HepG2 (cell line): ENCODE results near the gene FAM236B. TPM values are rescaled to one million over a fixed set of nuclear protein-coding genes. Genes with fewer than 3 reads are reported as not detected.
"Not testable (repeated sequence)": the region's sequence is repeated elsewhere in the genome, so short reads cannot be mapped to it uniquely, and the experiment has no call there.

Experiments
- ATAC-seq: fragments of 200-7000 bp; cut with Tn5 transposase; 3 replicates; pipeline ENCODE4 v1.9.1; 2020; ENCODE audit warnings: mild to moderate bottlenecking, moderate library complexity
- BruUV-seq: library from RNA; stranded (reverse); fragments of 400-500 nt; replicated peaks from 2 replicates; lab custom pipeline; 2021; lab: Mats Ljungman, UMichigan
- CTCF ChIA-PET: fragments of 300-600 bp; formaldehyde crosslinking; extraction: SDS; loops from one replicate; lab custom pipeline; 2021; ENCODE audit warnings: low total read pairs, inconsistent platforms, low intra/inter-chr PET ratio; lab: Yijun Ruan, JAX
- POLR2A ChIA-PET: fragments of 350-600 bp; sonication (Branson Sonifier 250); formaldehyde crosslinking; loops from one replicate; lab custom pipeline; 2020; ENCODE audit warnings: antibody characterized with exemption, inconsistent platforms; lab: Yijun Ruan, JAX
- DNase-seq: peaks from one replicate; pipeline ENCODE4 v3.0.0-alpha.2; 2015; ENCODE audit warnings: low spot score
- FAIRE-seq: peaks from 3 replicates; lab custom pipeline; 2011; peaks lifted over from hg19 to GRCh38; lab: Jason Lieb, UNC
- H2AFZ ChIP-seq: one replicate; pipeline ENCODE4 v1.6.1; 2011; ENCODE audit warnings: low read length, inconsistent platforms
- H3K27ac ChIP-seq: fragments of 300-600 bp; 3 replicates; pipeline ENCODE4 v1.8.0; 2011; ENCODE audit warnings: mixed run types, mild to moderate bottlenecking, mixed read lengths, low read length, inconsistent platforms; ENCODE audit not compliant: insufficient read depth; ENCODE audit errors: extremely low read length
- H3K27me3 ChIP-seq, 2 experiments: fragments of 200-600 bp in 1 of 2; 2 replicates in 1 of 2; 3 replicates in 1 of 2; pipeline versions ENCODE4 v1.6.0 to v1.8.0; 2011; ENCODE audit warnings: low read length in 2 of 2, mild to moderate bottlenecking in 2 of 2, moderate library complexity in 2 of 2, inconsistent platforms in 1 of 2; ENCODE audit not compliant: insufficient read depth in 2 of 2, control insufficient read depth in 1 of 2
- H3K36me3 ChIP-seq, 2 experiments: fragments of 200-600 bp in 1 of 2; replicated peaks in 1 of 2; 2 replicates in 1 of 2; 3 replicates in 1 of 2; pipeline versions ENCODE4 v1.5.1 to v1.8.0; 2011; ENCODE audit warnings: low read length in 2 of 2, inconsistent platforms in 1 of 2; ENCODE audit not compliant: insufficient read depth in 2 of 2, control insufficient read depth in 1 of 2
- H3K4me1 ChIP-seq: 2 replicates; pipeline ENCODE4 v1.5.1; 2012; ENCODE audit warnings: low read length, inconsistent platforms; ENCODE audit not compliant: insufficient read depth
- H3K4me2 ChIP-seq: 2 replicates; pipeline ENCODE4 v1.6.0; 2011; ENCODE audit warnings: low read depth, low read length, inconsistent platforms
- H3K4me3 ChIP-seq, 3 experiments: fragments of 200-600 bp in 1 of 3; sonication (generic), shearing (Covaris generic) in 1 of 3; replicated peaks in 1 of 3; 2 replicates each; pipeline ENCODE4 v1.5.1; 2011 to 2016; ENCODE audit warnings: low read length in 3 of 3, inconsistent platforms in 2 of 3, low read depth in 2 of 3, mild to moderate bottlenecking in 2 of 3, control low read depth in 1 of 3, mixed read lengths in 1 of 3; ENCODE audit not compliant: insufficient read depth in 1 of 3
- H3K79me2 ChIP-seq: one replicate; pipeline ENCODE4 v1.6.1; 2011; ENCODE audit warnings: low read length, inconsistent platforms; ENCODE audit not compliant: insufficient read depth
- H3K9ac ChIP-seq: 2 replicates; pipeline ENCODE4 v1.6.0; 2011; ENCODE audit warnings: mild to moderate bottlenecking, low read depth, low read length, inconsistent platforms; ENCODE audit not compliant: insufficient read depth
- H3K9me3 ChIP-seq: 2 replicates; pipeline ENCODE4 v1.5.1; 2012; ENCODE audit warnings: mild to moderate bottlenecking, low read length
- H4K20me1 ChIP-seq: 2 replicates; pipeline ENCODE4 v1.6.0; 2011; ENCODE audit warnings: inconsistent platforms, mild to moderate bottlenecking, low read length, moderate library complexity; ENCODE audit not compliant: insufficient read depth
- WGBS: methylation state at CpG from one replicate; pipeline ENCODE4 v1.1.6; 2017; ENCODE audit warnings: low lambda C conversion rate; 5-methylcytosine and 5-hydroxymethylcytosine counted together
- in situ Hi-C: cut with HindIII; loops from 2 replicates; pipeline ENCODE4 v1.10.0; 2017; ENCODE audit warnings: low pct_unique_long_range_greater_than_20kb; ENCODE audit not compliant: extremely low pct_ligation_motif_present
- intact Hi-C: fragments of 100-400 bp; cut with micrococcal nuclease; formaldehyde crosslinking; loops from one replicate; pipeline ENCODE4 v1.10.0; 2022; ENCODE audit not compliant: unreplicated experiment
- polyA plus RNA-seq, 8 experiments: library from polyadenylated mRNA; depleted of rRNA in 3 of 8; stranded (reverse) in 7 of 8; unstranded in 1 of 8; fragments of >200 nt; fragmentation: Illumina TruSeq in 4 of 8; extraction: Trizol in 4 of 8; gene quantifications; 2 replicates each; pipeline versions ENCODE4 v1.2.1 to v1.2.3, GENCODE V29; 2011 to 2016; ENCODE audit warnings: low read depth in 4 of 8, missing spikeins in 1 of 8, mixed read lengths in 1 of 8; ENCODE audit not compliant: insufficient read depth in 1 of 8
- total RNA-seq, 5 experiments: library from RNA; depleted of rRNA; stranded (reverse); fragments of >200 nt; fragmentation: Illumina TruSeq; extraction: Trizol; gene quantifications; 2 replicates each; pipeline ENCODE4 v1.2.3, GENCODE V29; 2016; ENCODE audit warnings: low read depth in 1 of 5

The FAM236B gene
- total and polyA plus RNA-seq, 2 of the 13 experiments (the other 11 are each of a cell fraction or from before 2014, with no cell fraction given): not detected

DNA sequence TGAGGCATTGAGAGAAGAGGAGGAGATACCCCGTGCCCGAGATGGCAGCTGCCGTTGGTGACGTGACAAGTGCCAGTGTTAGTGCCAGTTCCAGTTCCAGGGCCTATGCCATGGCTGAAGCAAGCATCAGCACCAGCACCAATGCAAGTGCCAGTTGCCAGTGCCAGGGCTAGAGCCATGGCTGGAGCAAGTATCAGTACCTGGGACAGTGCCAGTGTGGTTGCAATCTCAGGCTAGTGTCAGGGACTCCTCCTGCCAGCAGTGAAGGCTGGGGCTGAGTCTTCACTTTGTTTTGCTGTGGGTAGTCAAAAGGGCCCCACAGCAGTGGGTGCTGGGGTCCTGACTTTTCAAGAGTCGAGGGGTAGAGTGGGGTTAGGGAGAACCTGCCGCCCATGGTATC lies 4.3 kb downstream of the FAM236B start:
- H3K4me2 ChIP-seq, H3K4me3 ChIP-seq, in situ Hi-C loops, H3K27me3 ChIP-seq, H3K9me3 ChIP-seq, H3K27ac ChIP-seq, ATAC-seq, POLR2A ChIA-PET, H3K4me1 ChIP-seq, H3K36me3 ChIP-seq, BruUV-seq, H2AFZ ChIP-seq, intact Hi-C loops, DNase-seq, H3K79me2 ChIP-seq, CTCF ChIA-PET, H3K9ac ChIP-seq, H4K20me1 ChIP-seq: not testable (repeated sequence)
- peak; percentile 34 for FAIRE-seq
- no CpG with 5 or more reads among the region's 6 CpGs for WGBS

DNA sequence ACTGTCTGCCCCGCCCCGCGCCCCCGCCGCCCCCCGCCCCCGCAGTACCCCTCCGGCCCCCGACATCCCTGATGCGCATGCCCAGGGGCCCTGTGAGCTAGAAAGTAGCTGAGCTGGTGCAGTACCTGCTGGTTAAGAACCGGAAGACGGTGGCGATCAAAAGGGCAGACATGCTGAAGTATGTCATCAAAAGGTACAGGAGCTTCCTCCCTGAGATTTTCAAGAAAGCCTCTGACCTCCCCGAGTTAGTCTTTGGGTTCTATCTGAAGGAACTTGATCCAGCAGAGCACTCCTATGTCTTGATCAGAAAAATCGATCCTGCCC lies 5.0 kb downstream of the FAM236B start:
- H3K27me3 ChIP-seq, H4K20me1 ChIP-seq, H3K4me3 ChIP-seq, H3K27ac ChIP-seq, BruUV-seq, POLR2A ChIA-PET, CTCF ChIA-PET, intact Hi-C loops, H3K79me2 ChIP-seq, H3K9me3 ChIP-seq, H2AFZ ChIP-seq, H3K4me2 ChIP-seq, H3K9ac ChIP-seq, DNase-seq, in situ Hi-C loops, H3K4me1 ChIP-seq, H3K36me3 ChIP-seq: not testable (repeated sequence)
- WGBS: no CpG with 5 or more reads among the region's 15 CpGs
- ATAC-seq (peak; percentile 68), FAIRE-seq (peak; percentile 81)

DNA sequence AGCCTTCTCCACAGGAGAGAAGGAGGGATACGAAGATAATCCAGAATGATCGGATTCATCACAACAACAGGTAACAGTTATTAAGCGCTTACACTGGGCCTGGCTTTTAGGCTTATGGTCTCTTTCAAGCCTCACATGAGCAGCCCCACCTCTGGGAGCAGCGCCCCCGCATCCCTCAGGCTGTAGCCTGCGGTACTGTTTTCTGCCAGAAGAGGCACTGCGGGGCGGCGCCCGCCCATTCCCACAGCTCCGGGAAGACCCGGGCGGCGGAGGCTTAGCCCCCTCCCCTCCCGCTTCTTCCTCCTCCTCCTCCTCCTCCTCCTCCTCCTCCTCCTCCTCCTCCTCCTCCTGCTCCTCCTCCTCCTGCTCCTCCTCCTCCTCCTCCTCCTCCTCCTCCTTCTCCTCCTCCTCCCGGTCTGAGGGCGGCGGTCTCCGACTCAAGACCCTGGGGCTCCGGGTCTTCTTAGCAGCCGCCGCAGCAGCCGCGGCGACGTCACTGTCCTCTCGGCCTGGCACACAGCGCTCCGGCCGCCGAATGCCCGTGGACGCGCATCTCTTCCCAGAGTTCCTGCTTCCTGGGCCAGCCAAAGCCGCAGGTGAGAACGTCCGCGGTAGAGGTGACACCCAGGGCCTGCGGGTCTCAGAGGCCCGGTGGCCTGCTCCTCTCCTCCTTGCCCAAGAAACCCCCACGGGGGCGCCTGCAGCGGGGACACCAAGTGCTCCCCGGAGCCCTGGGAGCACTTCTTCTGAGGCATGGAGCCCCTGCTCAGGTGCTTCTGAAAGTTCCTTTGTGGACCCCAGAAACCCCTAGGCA lies 5.6 kb downstream of the FAM236B start, which contains the start of gene DMRTC1B:
TSS of gene DMRTC1B (plus strand) at position 238 of the 814 bp plus-strand sequence. CDS start 68,246 bp downstream, outside the sequence.
- H4K20me1 ChIP-seq, DNase-seq, H3K79me2 ChIP-seq, in situ Hi-C loops, BruUV-seq, H3K27me3 ChIP-seq, intact Hi-C loops, H2AFZ ChIP-seq, H3K9me3 ChIP-seq, H3K9ac ChIP-seq, POLR2A ChIA-PET, CTCF ChIA-PET, H3K36me3 ChIP-seq, H3K27ac ChIP-seq, H3K4me3 ChIP-seq, H3K4me1 ChIP-seq, H3K4me2 ChIP-seq: not testable (repeated sequence)
- FAIRE-seq: peak; percentile 77
- no CpG with 5 or more reads among the region's 44 CpGs for WGBS
- ATAC-seq: peak; percentile 97

DNA sequence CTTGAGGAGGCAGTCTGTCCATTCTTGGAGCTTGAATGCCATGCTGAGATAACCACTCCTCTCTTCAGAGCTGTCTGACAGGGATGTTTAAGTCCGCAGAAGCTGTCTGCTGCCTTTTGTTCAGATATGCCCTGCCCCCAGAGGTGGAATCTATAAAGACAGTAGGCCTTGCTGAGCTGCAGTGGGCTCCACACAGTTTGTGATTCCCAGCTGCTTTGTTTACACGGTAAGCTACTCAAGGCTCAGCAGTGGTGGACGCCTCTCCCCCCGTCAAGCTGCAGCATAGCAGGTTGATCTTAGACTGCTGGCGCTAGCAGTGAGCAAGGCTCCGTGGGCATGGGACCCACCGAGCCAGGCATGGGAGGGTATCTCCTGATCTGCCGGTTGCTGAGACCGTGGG lies 22.0 kb downstream of the FAM236B start:
- H3K4me2 ChIP-seq, H4K20me1 ChIP-seq, H3K79me2 ChIP-seq, H2AFZ ChIP-seq, H3K4me1 ChIP-seq, H3K27me3 ChIP-seq, BruUV-seq, H3K27ac ChIP-seq, H3K9ac ChIP-seq, in situ Hi-C loops, DNase-seq, intact Hi-C loops, H3K9me3 ChIP-seq, H3K36me3 ChIP-seq, FAIRE-seq, H3K4me3 ChIP-seq, POLR2A ChIA-PET, CTCF ChIA-PET: not testable (repeated sequence)
- peak; percentile 59 for ATAC-seq
- no CpG with 5 or more reads among the region's 9 CpGs for WGBS
